HG03280 (cell line): Measurements from ENCODE around the gene UNC93A.
"Not testable (repeated sequence)": the region's sequence is repeated elsewhere in the genome, so short reads cannot be mapped to it uniquely, and the experiment has no call there.

ENCODE experiments used
- ATAC-seq: cut with Tn5 transposase; IDR thresholded peaks from one replicate; pipeline ENCODE4 v1.9.1; 2021; ENCODE audit warnings: mild to moderate bottlenecking, moderate library complexity; ENCODE audit not compliant: unreplicated experiment

UNC93A gene

GRCh38 chr6:167290786-167291622, at the start of gene UNC93A:
Gene UNC93A, plus strand, starts transcription at chr6:167291315. Its CDS starts 175 bp downstream, at chr6:167291490.
- ATAC-seq: no peak

- ATAC-seq: not testable (repeated sequence)
Observed at GRCh38 chr6:167241321-167242134, 49.6 kb upstream of the UNC93A start.

- not testable (repeated sequence) for ATAC-seq
Observed at GRCh38 chr6:167242135-167242506, 49.0 kb upstream of the UNC93A start.

GRCh38 chr6:167242511-167243051, 48.5 kb upstream of the UNC93A start:
- ATAC-seq: not testable (repeated sequence)

DNA sequence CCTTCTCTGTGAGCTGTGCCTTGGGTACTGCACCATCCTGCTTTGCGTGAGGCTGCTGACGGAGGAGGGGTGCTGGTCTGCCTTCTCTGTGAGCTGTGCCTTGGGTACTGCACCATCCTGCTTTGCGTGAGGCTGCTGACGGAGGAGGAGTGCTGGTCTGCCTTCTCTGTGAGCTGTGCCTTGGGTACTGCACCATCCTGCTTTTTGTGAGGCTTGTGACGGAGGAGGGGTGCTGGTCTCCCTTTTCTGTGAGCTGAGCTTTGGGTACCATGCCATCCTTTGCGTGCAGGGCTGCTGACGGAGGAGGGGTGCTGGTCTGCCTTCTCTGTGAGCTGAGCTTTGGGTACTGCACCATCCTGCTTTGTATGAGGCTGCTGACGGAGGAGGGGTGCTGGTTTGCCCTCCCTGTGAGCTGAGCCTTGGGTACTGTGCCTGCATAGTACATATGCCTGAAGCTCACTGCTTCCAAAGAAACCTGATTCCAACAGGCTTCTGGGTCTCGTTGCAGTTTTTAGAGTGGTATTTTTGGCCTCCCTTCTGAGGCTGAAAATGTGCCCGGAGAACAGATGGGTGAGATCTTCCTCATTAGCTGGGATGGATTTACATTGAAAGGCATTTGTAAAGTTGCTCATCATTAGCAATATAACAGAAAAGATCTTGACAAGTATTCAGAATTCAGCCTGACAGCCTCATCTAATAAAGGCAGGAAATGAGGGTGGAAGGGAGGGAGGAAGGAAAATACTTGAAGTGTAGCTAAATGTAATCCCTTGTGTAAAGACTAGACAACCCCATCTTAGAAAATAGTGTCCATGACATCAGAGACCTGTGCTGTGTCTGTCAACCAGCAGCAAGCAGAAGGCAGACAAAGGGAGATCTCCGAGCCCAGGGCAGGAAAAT, 46.8 kb upstream of the UNC93A start:
- ATAC-seq: no peak

DNA sequence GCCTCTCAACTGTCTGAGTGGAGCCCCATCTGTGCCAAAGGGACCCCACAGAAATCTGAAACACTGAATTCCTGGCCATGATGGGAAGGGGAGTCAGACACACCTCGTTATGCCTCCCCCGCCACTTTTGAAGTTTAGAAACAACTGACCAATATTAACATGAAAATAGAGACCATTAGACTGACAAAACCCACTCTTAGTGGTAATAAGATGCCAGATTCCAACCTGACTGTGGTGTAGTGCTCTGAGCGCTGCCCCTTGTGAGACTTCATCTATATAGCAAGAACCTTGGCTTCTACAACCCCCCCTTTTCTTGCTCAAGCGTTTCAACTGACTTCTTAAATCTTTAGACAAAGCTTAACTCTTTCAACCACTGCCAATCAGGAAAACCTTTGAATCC, 46.1 kb upstream of the UNC93A start:
- ATAC-seq: no peak

DNA sequence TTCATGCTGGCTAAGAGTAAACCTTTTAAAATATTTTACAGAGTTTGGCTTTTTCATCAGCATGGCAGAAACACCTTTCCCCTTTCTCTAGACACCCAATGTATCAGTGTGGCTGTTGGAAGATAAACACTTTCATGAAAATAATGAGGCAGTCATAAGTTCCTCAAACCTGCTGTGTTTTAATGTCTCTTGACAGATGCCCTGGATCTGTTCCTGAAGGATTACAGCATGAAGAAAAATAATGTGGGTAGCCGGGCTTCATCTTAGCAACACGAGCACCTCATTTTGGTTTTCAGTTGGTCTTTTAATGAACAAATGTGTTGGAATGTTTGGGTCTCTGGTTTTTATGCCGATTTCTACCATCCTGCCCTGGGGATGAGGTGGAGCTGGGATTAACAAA, 45.5 kb upstream of the UNC93A start:
- ATAC-seq: no peak

GRCh38 chr6:167247814-167248595, 43.1 kb upstream of the UNC93A start:
- no peak for ATAC-seq

DNA sequence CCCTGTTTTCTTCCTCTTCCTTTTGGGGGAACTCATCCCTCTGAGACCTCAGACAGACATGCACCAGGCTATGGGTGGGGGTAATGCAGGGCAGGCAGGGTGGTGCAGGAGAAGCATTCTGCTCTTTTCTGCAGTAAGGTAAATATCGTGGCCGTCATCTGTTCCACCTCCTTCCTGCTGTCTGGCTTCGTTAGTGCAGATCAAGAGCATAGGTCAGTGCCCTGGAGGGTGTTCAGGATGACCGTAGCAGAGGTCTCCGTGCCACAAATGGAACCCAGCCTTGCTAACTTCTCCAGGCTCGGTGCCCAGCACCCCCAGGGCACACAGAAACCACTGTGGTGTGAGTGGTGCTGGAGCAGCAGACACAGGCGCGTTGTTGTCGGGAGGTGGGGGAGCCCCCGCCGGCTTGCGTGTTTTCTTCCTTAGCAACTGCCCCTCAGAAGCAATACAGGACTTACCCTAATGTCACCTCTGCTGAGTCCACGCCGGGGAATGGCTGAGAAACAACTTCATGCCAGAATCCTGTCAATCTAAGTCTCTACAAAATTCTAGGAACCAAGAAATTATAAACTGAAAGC, 42.1 kb upstream of the UNC93A start:
- not testable (repeated sequence) for ATAC-seq

GRCh38 chr6:167252271-167252670, 38.8 kb upstream of the UNC93A start:
- no peak for ATAC-seq

DNA sequence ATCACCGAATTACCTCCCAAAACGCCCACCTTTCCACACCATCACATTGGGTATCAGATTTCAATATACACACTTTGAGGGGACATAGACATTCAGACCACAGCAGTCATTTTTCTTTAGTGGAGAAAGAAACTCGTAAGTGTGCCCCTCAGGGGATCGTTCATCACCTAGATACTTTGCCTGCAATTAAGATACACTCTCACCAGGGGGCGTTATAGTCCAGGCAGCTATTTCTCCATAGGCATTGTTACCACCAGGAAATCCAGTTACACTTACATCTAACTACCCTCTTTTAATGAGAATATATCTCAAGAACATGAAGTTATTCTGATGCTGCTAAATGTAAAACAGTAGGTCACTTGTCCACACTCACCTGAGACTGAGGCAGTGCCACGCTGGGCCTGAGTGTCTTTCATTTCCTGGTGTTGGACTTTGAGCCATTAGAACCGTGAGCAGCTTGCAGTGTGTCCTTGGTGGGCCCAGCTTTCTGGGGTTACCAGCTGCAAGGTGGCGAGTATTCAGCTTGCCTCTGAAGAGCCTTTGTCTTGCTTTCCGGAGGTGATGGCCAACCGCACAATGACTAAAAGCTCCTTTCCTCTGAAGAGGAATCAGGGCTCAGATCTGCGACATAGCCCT, 35.1 kb upstream of the UNC93A start:
- no peak for ATAC-seq

- no peak for ATAC-seq
Observed at GRCh38 chr6:167258646-167259045, 32.5 kb upstream of the UNC93A start.

DNA sequence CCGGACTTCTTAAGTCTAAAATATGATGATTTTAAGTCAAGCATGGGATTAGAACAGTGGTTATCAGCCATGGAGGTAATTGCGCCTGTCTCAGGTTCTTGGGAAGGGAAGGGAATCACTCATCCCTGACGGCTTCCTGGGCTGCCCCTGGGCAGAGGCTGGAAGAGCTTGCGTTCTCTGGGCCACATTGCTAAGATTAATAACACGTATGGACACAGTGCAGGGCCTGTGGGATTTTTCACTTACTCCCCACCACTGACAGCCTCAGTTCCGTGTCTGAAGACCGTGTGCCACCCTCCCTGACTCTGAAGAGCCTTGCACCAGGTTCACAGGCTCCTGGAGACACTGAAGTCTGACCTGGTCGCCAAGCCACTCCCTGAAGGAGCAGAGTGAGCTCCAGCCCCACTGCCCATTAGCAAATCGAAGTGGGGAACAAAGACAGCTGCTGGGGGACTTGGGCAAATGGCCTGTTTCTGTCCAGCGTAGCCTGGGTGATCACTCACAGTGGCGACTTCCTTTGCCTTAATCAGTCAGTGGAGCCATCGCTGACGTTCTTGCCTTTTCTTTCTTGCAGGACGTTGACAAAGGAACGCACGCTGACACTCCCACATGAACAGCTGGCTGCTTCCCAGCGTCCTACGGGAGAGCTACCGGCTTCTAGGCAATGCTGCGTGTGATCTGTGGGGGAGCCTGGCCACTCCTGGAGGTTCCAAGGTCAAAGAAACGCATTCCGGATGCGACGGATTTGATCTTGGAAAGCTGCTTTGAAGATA, 24.9 kb upstream of the UNC93A start:
- not testable (repeated sequence) for ATAC-seq

DNA sequence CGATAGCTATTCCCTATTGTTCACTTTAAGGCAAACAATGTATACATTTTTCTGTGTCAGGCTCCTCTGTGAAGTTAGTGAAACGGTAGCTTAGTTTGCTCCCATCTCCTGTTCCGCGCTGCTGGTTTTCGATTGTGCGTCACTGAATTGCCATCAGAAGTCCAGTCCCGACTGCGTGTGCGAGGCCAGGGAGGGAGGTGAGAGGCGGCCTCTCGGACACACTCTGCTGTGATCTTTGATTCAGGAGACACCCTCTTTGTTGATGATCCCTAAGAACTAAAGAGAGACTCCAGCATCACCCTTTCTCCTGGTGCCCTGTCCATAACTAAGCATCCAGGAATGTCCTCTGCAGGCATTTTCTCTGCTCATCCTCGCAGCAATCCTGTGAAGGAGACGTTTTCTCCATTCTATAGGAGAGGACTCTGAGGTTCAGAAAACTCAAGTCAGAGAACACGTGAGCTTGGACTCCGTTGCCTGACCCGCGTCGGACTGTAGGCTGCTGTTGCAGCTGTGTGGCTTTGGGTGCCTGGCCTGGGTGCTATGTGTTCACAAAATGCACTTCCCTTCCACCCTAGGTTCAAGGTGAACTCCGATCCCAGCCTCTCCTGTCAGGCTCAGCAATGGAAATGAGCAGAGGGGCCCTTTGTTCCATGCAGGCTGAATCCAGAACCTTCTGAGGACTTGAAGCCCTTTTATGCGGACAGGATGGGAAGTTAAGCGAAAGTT, 24.1 kb upstream of the UNC93A start:
- no peak for ATAC-seq

GRCh38 chr6:167267556-167267898, 23.6 kb upstream of the UNC93A start:
- ATAC-seq: not testable (repeated sequence)

DNA sequence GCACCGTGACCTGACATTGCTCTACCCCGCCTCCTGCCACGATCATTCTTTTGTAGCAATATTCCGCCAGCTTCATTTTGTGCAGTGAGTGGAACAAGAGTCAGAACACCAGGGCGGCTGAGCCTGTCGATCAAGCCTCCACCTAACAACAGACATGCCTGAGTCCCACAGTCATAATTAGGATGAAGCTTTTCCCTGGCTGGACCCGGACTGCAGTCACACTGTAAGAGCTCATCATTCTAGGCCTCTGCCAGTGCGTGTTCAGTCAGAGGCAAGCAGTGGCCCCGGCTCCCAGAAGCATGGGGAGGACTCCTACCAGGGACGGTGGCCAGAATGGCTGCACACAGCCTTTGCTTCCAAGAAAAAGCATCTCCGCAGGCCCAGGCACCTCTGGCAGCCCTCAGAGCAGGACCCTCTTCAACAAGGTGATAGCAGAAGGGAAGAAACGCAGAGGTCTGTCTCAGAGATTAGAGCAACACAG, 23.2 kb upstream of the UNC93A start:
- ATAC-seq: no peak

DNA sequence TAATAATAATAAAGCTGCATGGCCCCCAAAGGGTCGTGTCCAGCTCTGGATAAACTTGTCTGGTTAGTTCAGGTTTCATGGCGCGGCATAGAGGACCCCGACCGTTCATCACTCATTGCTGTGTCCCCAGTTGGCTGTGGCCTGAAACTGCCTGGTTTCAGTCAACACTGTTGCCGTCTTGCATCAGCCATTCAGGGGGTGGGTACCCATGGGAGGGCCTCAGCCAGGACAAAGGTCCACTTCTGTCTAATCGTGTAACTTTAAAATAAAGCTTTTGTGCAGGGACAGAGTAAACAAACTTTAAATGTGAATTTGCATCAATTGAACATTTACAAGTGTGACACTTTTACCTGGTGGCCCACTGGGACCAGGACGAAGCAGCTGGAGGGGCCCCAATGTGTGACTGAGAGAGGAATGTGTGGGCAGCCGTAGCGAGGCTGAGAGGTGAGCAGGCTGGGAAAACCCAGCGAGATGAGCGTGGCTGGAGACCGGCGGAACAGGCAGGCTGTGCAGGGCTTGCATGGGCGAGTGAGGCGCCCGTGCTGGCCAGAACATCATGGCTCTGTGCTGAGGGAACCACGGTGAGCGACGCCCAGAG, 22.3 kb upstream of the UNC93A start:
- no peak for ATAC-seq
